Transverse colon (tissue), 3 donors: Measurements from ENCODE around the gene MAP3K1.

Experiments used
- CTCF ChIP-seq, 5 experiments: fragments of 200-600 bp in 3 of 5; fragments of 450-650 bp in 2 of 5; sonication (generic) in 3 of 5; IDR thresholded peaks; 1 replicate in 2 of 5; 2 replicates in 3 of 5; pipeline ENCODE4 v1.5.1; 2016 to 2017; ENCODE audit warnings: antibody characterized with exemption in 5 of 5, inconsistent platforms in 3 of 5, mild to moderate bottlenecking in 2 of 5, moderate library complexity in 1 of 5
- POLR2A ChIP-seq: fragments of 450-650 bp; IDR thresholded peaks from one replicate; pipeline ENCODE4 v1.6.1; 2016; ENCODE audit warnings: antibody characterized with exemption, mild to moderate bottlenecking, moderate library complexity

GRCh38 chr5:56848206-56848605, 32.9 kb downstream of the MAP3K1 start:
- TF ChIP-seq CTCF (IDR thresholded peaks at IDR 0.05) = no peak
- TF ChIP-seq POLR2A = no peak
